Esophagus muscularis mucosa (tissue), 3 donors: Measurements from ENCODE around the gene OR51M1.

Source experiments
- CTCF ChIP-seq, 3 experiments: fragments of 200-600 bp in 2 of 3; fragments of 450-650 bp in 1 of 3; sonication (generic) in 2 of 3; IDR thresholded peaks; one replicate each; pipeline ENCODE4 v1.5.1; 2017 to 2019; ENCODE audit warnings: antibody characterized with exemption in 3 of 3, mild to moderate bottlenecking in 2 of 3, moderate library complexity in 1 of 3
- POLR2A ChIP-seq: fragments of 450-650 bp; IDR thresholded peaks from one replicate; pipeline ENCODE4 v1.6.1; 2017; ENCODE audit warnings: antibody characterized with exemption, moderate library complexity, mild to moderate bottlenecking, low read depth
- POLR2AphosphoS5 ChIP-seq, 2 donors: sonication (generic); formaldehyde crosslinking; IDR thresholded peaks; one replicate each; pipeline ENCODE4 v1.6.1; 2017; ENCODE audit warnings: antibody characterized with exemption in 2 of 2

DNA sequence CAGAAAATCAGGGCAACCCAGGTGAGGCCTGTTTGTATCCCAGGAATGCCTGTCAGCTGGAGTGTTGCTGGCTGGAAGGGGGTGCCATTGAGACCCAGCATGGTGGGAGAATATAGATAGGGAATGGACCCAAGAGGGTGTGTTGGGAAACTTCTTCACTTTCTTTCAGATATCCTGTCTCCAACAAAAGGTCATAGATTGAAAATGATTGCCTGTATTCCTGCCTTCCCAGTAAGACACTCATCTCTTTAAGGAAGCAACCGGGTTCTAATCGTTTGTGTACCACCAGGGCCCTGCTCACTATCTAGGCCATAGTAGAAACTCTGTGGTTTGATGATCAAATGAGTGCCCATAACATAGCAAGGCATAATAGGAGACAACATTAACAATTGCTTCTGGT is 57.8 kb downstream of the OR51M1 start, which contains the start of gene OR51I1:
- TF ChIP-seq POLR2A (no peak), CTCF (IDR thresholded peaks at IDR 0.05) (no peak), POLR2AphosphoS5 (IDR thresholded peaks at IDR 0.05) (no peak)
